Keratinocyte (primary cell): ENCODE data around the gene VPS13D. TPM values are rescaled to one million over a fixed set of nuclear protein-coding genes. Genes with fewer than 3 reads are reported as not detected.

Source experiments
- DNase-seq: peaks from one replicate; pipeline ENCODE4 v3.0.0-alpha.2; 2011; ENCODE audit warnings: low read depth, missing footprints, low spot score
- FAIRE-seq: peaks from 2 replicates; lab custom pipeline; 2011; peaks lifted over from hg19 to GRCh38; lab: Jason Lieb, UNC
- H2AFZ ChIP-seq: 2 replicates; pipeline ENCODE4 v1.6.0; 2012; ENCODE audit warnings: low read length, control low read depth, inconsistent platforms; ENCODE audit not compliant: control insufficient read depth
- H3K27ac ChIP-seq: 2 replicates; pipeline ENCODE4 v1.5.1; 2011; ENCODE audit warnings: low read length; ENCODE audit not compliant: control insufficient read depth, insufficient read depth
- H3K27me3 ChIP-seq: 3 replicates; pipeline ENCODE4 v1.6.0; 2011; ENCODE audit warnings: low read length; ENCODE audit not compliant: control insufficient read depth, insufficient read depth; ENCODE audit errors: extremely low read depth
- H3K36me3 ChIP-seq, 2 experiments: 2 replicates in 1 of 2; 3 replicates in 1 of 2; pipeline ENCODE4 v1.5.1; 2011; ENCODE audit warnings: low read length in 2 of 2, mild to moderate bottlenecking in 1 of 2; ENCODE audit not compliant: control insufficient read depth in 2 of 2, insufficient read depth in 2 of 2; ENCODE audit errors: extremely low read depth in 1 of 2
- H3K4me1 ChIP-seq: 3 replicates; pipeline ENCODE4 v1.5.1; 2011; ENCODE audit warnings: low read length; ENCODE audit not compliant: control insufficient read depth, insufficient read depth; ENCODE audit errors: extremely low read depth
- H3K4me2 ChIP-seq: 3 replicates; pipeline ENCODE4 v1.6.0; 2011; ENCODE audit warnings: low read depth, low read length; ENCODE audit not compliant: control insufficient read depth, insufficient read depth; ENCODE audit errors: extremely low read depth
- H3K4me3 ChIP-seq, 3 experiments: fragments of 200-600 bp in 1 of 3; sonication (generic) in 1 of 3; 2 replicates in 2 of 3; 3 replicates in 1 of 3; pipeline ENCODE4 v1.5.1; 2011 to 2016; ENCODE audit warnings: low read length in 3 of 3, mild to moderate bottlenecking in 3 of 3, control low read depth in 2 of 3, inconsistent platforms in 1 of 3, low read depth in 1 of 3, mixed read lengths in 1 of 3, mixed run types in 1 of 3, moderate library complexity in 1 of 3; ENCODE audit not compliant: control insufficient read depth in 2 of 3, insufficient read depth in 2 of 3; ENCODE audit errors: extremely low read depth in 1 of 3
- H3K79me2 ChIP-seq: 2 replicates; pipeline ENCODE4 v1.6.0; 2012; ENCODE audit warnings: low read length; ENCODE audit not compliant: control insufficient read depth, insufficient read depth
- H3K9ac ChIP-seq: 3 replicates; pipeline ENCODE4 v1.6.0; 2011; ENCODE audit warnings: low read length; ENCODE audit not compliant: control insufficient read depth, insufficient read depth; ENCODE audit errors: extremely low read depth
- H3K9me1 ChIP-seq: 3 replicates; pipeline ENCODE4 v1.6.0; 2011; ENCODE audit warnings: low read length; ENCODE audit not compliant: control insufficient read depth, insufficient read depth; ENCODE audit errors: extremely low read depth
- H3K9me3 ChIP-seq: 2 replicates; pipeline ENCODE4 v1.5.1; 2012; ENCODE audit warnings: low read depth, low read length; ENCODE audit not compliant: control insufficient read depth
- H4K20me1 ChIP-seq: 3 replicates; pipeline ENCODE4 v1.6.0; 2011; ENCODE audit warnings: low read length; ENCODE audit not compliant: control insufficient read depth, insufficient read depth; ENCODE audit errors: extremely low read depth
- EZH2 ChIP-seq: IDR thresholded peaks from one replicate; pipeline ENCODE4 v1.6.1; 2012; ENCODE audit warnings: inconsistent platforms, mild to moderate bottlenecking, low read length, moderate library complexity
- dilution Hi-C: fragments of 300-500 bp; cut with MboI; formaldehyde crosslinking; loops from one replicate; pipeline ENCODE4 v1.7.0; 2020; ENCODE audit warnings: low sequenced_read_pairs; ENCODE audit not compliant: extremely low pct_ligation_motif_present
- polyA plus RNA-seq, 5 experiments: library from polyadenylated mRNA; depleted of rRNA in 3 of 5; stranded (reverse) in 3 of 5; stranded (forward) in 1 of 5; unstranded in 1 of 5; fragments of >200 nt; gene quantifications; 1 replicate in 1 of 5; 2 replicates in 3 of 5; 3 replicates in 1 of 5; pipeline versions ENCODE4 v1.2.1 to v1.2.3, GENCODE V29; 2011 to 2012; ENCODE audit warnings: missing spikeins in 2 of 5, low read depth in 1 of 5, low replicate concordance in 1 of 5
- TF ChIP-seq, protein P1 (sequence below), 3 experiments: IDR thresholded peaks in 1 of 3; conservative IDR thresholded peaks in 1 of 3; optimal IDR thresholded peaks in 1 of 3; 2 replicates in 2 of 3; 3 replicates in 1 of 3; pipeline versions ENCODE3 to v1.5.1; 2011; ENCODE audit warnings: low read length in 3 of 3, mild to moderate bottlenecking in 3 of 3, moderate library complexity in 2 of 3, control low read depth in 1 of 3, inconsistent platforms in 1 of 3; ENCODE audit not compliant: insufficient read depth in 2 of 3; ENCODE audit errors: extremely low read depth in 1 of 3

Gene VPS13D
- polyA plus RNA-seq, 1 donor (not counting 4 experiments of a cell fraction or from before 2014, with no cell fraction given), result 19.0 TPM

DNA sequence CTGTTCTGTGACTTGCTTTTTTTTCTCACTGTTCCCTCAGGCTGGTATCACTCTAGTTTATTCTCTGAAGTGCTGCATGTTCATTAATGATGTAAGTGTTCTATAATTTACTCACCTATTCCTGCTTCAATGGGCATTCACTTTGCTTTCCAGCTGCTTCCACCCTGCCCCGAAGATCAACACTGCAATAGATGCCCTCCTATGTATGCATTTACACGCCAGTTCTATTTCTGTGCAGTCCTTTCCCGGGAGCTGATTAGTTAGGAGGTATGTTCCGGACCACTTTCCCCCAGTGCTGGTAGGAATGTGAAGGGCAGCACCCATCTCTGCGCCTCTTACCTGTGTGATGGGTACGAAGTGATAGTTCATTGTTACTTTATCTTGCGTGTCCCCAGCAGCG is 284.8 kb downstream of the VPS13D start:
- Histone ChIP-seq H3K4me1 (no peaks in the 10 kb centered on the region), H3K9me3 (no peaks in the 10 kb centered on the region), H3K4me2 (no peak overlapping the region), H3K36me3 (peaks cover 0 to 5% of the 10 kb centered on the region in 2 experiments), H3K27me3 (peaks cover 4% of the 10 kb centered on the region), H2AFZ (no peak overlapping the region), H3K27ac (no peak overlapping the region), H3K4me3 (no peak overlapping the region), H3K9ac (no peak overlapping the region), H3K9me1 (no peaks in the 10 kb centered on the region), H3K79me2 (no peaks in the 10 kb centered on the region), H4K20me1 (no peaks in the 10 kb centered on the region)
- FAIRE-seq (no peak), DNase-seq (no peak)
- TF ChIP-seq, protein P1, sequence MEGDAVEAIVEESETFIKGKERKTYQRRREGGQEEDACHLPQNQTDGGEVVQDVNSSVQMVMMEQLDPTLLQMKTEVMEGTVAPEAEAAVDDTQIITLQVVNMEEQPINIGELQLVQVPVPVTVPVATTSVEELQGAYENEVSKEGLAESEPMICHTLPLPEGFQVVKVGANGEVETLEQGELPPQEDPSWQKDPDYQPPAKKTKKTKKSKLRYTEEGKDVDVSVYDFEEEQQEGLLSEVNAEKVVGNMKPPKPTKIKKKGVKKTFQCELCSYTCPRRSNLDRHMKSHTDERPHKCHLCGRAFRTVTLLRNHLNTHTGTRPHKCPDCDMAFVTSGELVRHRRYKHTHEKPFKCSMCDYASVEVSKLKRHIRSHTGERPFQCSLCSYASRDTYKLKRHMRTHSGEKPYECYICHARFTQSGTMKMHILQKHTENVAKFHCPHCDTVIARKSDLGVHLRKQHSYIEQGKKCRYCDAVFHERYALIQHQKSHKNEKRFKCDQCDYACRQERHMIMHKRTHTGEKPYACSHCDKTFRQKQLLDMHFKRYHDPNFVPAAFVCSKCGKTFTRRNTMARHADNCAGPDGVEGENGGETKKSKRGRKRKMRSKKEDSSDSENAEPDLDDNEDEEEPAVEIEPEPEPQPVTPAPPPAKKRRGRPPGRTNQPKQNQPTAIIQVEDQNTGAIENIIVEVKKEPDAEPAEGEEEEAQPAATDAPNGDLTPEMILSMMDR (optimal IDR thresholded peaks at IDR 0.05 in 1 of 3, IDR thresholded peaks at IDR 0.05 in 1 of 3, conservative IDR thresholded peaks at IDR 0.05 in 1 of 3; ENCODE audit: extremely low read depth in 1 of 3, insufficient read depth in 2 of 3, low read length in 3 of 3), result no peak
- no peak for TF ChIP-seq EZH2
- dilution Hi-C loops, result no loop called here

DNA sequence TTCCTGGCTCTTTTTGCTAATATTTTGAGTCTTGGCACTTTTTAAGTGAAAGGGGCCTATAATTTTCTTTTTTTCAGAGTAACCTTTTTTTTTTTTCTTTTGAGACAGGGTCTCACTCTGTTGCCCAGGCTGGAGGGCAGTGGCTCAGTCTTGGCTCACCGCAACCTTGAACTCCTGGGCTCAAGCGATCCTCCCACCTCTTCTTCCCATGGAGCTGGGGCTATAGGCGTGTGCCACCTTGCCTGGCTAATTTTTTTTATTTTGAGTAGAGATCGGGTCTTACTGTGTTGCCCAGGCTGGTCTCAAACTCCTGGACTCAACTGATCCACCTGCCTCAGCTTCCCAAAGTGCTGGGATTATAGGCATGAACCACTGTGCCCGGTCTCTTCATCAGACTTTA is 285.4 kb downstream of the VPS13D start:
- no peaks in the 10 kb centered on the region for H4K20me1 ChIP-seq
- H3K27ac ChIP-seq, result no peak overlapping the region
- no peaks in the 10 kb centered on the region for H3K79me2 ChIP-seq
- DNase-seq (no peak), FAIRE-seq (no peak)
- dilution Hi-C loops, result no loop called here
- no peak overlapping the region for H3K4me3 ChIP-seq
- H3K9me1 ChIP-seq, result no peaks in the 10 kb centered on the region
- H3K4me2 ChIP-seq, result no peak overlapping the region
- no peak overlapping the region for H3K9ac ChIP-seq
- H3K36me3 ChIP-seq, result peaks cover 0 to 5% of the 10 kb centered on the region in 2 experiments
- H3K4me1 ChIP-seq, result no peaks in the 10 kb centered on the region
- no peaks in the 10 kb centered on the region for H3K9me3 ChIP-seq
- peaks cover 6% of the 10 kb centered on the region for H3K27me3 ChIP-seq
- no peak overlapping the region for H2AFZ ChIP-seq
- TF ChIP-seq EZH2, result no peak

DNA sequence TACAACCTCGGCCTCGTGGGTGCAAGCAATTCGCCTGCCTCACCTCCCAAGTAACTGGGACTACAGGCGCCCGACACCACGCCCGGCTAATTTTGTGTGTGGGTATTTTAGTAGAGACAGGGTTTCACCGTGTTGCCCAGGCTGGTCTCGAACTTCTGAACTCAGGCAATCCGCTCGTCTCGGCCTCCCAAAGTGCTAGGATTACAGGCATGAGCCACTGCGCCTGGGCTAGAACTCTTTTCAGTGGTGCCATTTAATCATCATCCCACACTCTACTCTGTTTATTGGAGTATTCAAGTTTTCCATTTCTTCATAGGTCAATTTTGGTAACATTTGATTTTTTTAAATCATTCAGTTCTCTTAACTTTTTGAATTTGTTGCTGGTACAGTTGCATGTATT is 286.9 kb downstream of the VPS13D start:
- Histone ChIP-seq H3K4me3 (no peak overlapping the region), H3K9ac (no peak overlapping the region), H2AFZ (no peak overlapping the region), H4K20me1 (no peaks in the 10 kb centered on the region), H3K79me2 (no peaks in the 10 kb centered on the region), H3K27ac (no peak overlapping the region), H3K27me3 (peaks cover 6% of the 10 kb centered on the region), H3K36me3 (peaks cover 0 to 1% of the 10 kb centered on the region in 2 experiments), H3K4me2 (no peak overlapping the region), H3K9me3 (no peaks in the 10 kb centered on the region), H3K4me1 (no peaks in the 10 kb centered on the region), H3K9me1 (no peaks in the 10 kb centered on the region)
- FAIRE-seq, result no peak
- TF ChIP-seq EZH2, result no peak
- TF ChIP-seq, protein P1 (optimal IDR thresholded peaks at IDR 0.05 in 1 of 3, IDR thresholded peaks at IDR 0.05 in 1 of 3, conservative IDR thresholded peaks at IDR 0.05 in 1 of 3; ENCODE audit: extremely low read depth in 1 of 3, insufficient read depth in 2 of 3, low read length in 3 of 3), result no peak
- dilution Hi-C loops, result no loop called here
- no peak for DNase-seq
